ENCODE results near the gene EI24. TPM values are rescaled to one million over a fixed set of nuclear protein-coding genes. Genes with fewer than 3 reads are reported as not detected.
A peak's percentile ranks its signal among the peaks of the same experiment; 100 is the strongest.

Gene EI24
- total and polyA plus RNA-seq, 5 donors from 2014 or later = 19.2 to 84.9 (median 74.2) TPM

DNA sequence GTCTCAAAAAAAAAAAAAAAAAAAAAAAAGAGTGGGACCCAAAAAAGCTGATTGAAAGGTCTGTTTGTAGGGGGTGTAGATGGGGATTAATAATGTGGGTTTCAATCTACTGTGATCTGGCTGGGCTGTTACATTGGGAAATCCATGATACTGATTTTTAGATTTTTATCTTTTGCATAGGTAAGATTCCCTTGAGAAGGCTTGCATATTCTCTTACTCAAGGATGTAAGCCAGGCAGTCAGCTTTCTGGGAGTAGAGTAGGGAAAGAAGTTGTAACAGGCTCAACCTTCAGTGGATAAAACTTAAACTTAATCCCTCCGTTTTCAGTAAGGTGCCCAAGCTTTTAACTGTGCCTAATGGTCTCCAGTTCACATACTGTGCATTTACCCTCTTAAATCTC is 53.8 kb downstream of the EI24 start:
- Histone ChIP-seq H3K36me3 (ENCODE audit: control insufficient read depth, insufficient read depth, low read length) (peaks cover 39% of the 10 kb centered on the region), H3K27ac (ENCODE audit: insufficient read depth, low read length, poor library complexity, severe bottlenecking) (no peak overlapping the region), H3K9me3 (ENCODE audit: control insufficient read depth in 2 of 2, low read length in 2 of 2) (no peaks in the 10 kb centered on the region), H3K4me3 (ENCODE audit: low read depth, low read length) (no peak overlapping the region), H3K27me3 (ENCODE audit: control insufficient read depth, insufficient read depth, low read length) (no peaks in the 10 kb centered on the region), H3K4me1 (ENCODE audit: control insufficient read depth, insufficient read depth, low read length, poor library complexity, severe bottlenecking) (peaks cover 18% of the 10 kb centered on the region)
- Mint-ChIP-seq H3K27ac (peak overlapping the region in 1 of 3 donors; percentile 68), H3K4me3 (peak overlapping the region in 1 of 4 donors; percentile 55), H3K4me1 (peaks cover 15 to 31% (median 22%) of the 10 kb centered on the region in 4 donors), H3K36me3 (peaks cover 28% of the 10 kb centered on the region), H3K9me3 (no peaks in the 10 kb centered on the region), H3K27me3 (peaks cover 4% of the 10 kb centered on the region)
- no peak for ATAC-seq (ENCODE audit: low read depth in 2 of 2)
- DNase-seq = no peak

DNA sequence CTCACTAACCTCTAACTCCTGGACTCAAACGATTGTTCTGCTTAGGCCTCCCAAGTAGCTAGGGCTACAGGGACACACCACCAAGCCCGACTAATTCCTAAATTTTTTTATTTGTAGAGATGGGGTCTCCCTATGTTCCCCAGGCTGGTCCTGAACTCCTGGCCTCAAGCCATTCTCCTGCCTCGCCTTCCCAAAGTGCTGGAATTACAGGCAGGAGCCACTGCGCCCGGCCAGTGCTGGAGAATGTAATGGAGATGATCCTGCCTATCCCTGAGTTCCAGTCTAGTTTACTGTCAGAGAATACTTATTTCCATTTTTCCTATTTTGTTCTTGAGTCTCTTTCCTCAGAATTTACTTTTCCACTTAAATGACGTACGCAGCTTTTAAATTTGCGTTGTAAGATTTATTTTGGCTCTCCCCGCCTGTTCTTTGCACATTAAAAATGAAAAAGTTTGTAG is 55.5 kb downstream of the EI24 start, which contains the start of gene CHEK1:
Gene CHEK1 (plus strand): TSS at position 408 of the 458 bp plus-strand sequence. CDS start 1,606 bp downstream, outside the sequence.
- Mint-ChIP-seq H3K4me1 (peaks cover 15 to 31% (median 25%) of the 10 kb centered on the region in 4 donors), H3K4me3 (peak within 1 kb of the TSS; percentile 93 to 100 (median 98)), H3K27me3 (peaks cover 4% of the 10 kb centered on the region), H3K9me3 (no peaks in the 10 kb centered on the region), H3K27ac (peak within 1 kb of the TSS; percentile 91 to 99 (median 92)), H3K36me3 (peaks cover 20% of the 10 kb centered on the region)
- H3K36me3 ChIP-seq (ENCODE audit: control insufficient read depth, insufficient read depth, low read length) = peaks cover 21% of the 10 kb centered on the region
- DNase-seq = no peak
- peak within 1 kb of the TSS; percentile 88 for H3K4me3 ChIP-seq (ENCODE audit: low read depth, low read length)
- no peak for ATAC-seq (ENCODE audit: low read depth in 2 of 2)
- H3K9me3 ChIP-seq (ENCODE audit: control insufficient read depth in 2 of 2, low read length in 2 of 2) = no peaks in the 10 kb centered on the region
- H3K27ac ChIP-seq (ENCODE audit: insufficient read depth, low read length, poor library complexity, severe bottlenecking) = peak within 1 kb of the TSS; percentile 97
- peaks cover 18% of the 10 kb centered on the region for H3K4me1 ChIP-seq (ENCODE audit: control insufficient read depth, insufficient read depth, low read length, poor library complexity, severe bottlenecking)
- no peaks in the 10 kb centered on the region for H3K27me3 ChIP-seq (ENCODE audit: control insufficient read depth, insufficient read depth, low read length)

DNA sequence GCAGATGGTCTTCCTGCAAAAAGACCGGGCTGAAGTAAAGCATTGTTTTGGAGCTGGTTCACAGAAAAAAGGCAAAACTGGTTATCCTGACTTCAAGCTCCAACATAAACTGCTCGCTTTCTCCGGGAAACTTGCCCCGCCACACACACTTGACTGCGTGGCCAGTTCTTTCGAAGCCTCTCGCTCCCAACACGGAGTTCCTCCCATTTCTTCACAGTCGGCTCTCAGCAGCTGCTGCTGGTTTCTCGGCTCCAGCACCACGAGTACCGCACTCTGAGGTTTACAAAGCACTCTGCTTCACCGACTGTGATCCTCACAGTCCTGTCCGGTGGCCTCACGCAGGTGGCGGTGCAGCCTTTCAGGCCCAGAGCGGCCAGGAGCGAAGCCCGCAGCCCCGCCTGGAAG is 56.0 kb downstream of the EI24 start:
- Histone ChIP-seq H3K9me3 (ENCODE audit: control insufficient read depth in 2 of 2, low read length in 2 of 2) (no peaks in the 10 kb centered on the region), H3K27me3 (ENCODE audit: control insufficient read depth, insufficient read depth, low read length) (no peaks in the 10 kb centered on the region), H3K27ac (ENCODE audit: insufficient read depth, low read length, poor library complexity, severe bottlenecking) (peak overlapping the region; percentile 97), H3K36me3 (ENCODE audit: control insufficient read depth, insufficient read depth, low read length) (peaks cover 17% of the 10 kb centered on the region), H3K4me3 (ENCODE audit: low read depth, low read length) (peak overlapping the region; percentile 88), H3K4me1 (ENCODE audit: control insufficient read depth, insufficient read depth, low read length, poor library complexity, severe bottlenecking) (peaks cover 18% of the 10 kb centered on the region)
- peaks cover 17% of the 10 kb centered on the region for H3K36me3 Mint-ChIP-seq
- no peak for ATAC-seq (ENCODE audit: low read depth in 2 of 2)
- DNase-seq = no peak
- no peaks in the 10 kb centered on the region for H3K9me3 Mint-ChIP-seq
- peak overlapping the region; percentile 93 to 100 (median 98) for H3K4me3 Mint-ChIP-seq
- H3K27ac Mint-ChIP-seq = peak overlapping the region; percentile 91 to 99 (median 92)
- H3K4me1 Mint-ChIP-seq = peaks cover 15 to 31% (median 25%) of the 10 kb centered on the region in 4 donors
- H3K27me3 Mint-ChIP-seq = peaks cover 4% of the 10 kb centered on the region

DNA sequence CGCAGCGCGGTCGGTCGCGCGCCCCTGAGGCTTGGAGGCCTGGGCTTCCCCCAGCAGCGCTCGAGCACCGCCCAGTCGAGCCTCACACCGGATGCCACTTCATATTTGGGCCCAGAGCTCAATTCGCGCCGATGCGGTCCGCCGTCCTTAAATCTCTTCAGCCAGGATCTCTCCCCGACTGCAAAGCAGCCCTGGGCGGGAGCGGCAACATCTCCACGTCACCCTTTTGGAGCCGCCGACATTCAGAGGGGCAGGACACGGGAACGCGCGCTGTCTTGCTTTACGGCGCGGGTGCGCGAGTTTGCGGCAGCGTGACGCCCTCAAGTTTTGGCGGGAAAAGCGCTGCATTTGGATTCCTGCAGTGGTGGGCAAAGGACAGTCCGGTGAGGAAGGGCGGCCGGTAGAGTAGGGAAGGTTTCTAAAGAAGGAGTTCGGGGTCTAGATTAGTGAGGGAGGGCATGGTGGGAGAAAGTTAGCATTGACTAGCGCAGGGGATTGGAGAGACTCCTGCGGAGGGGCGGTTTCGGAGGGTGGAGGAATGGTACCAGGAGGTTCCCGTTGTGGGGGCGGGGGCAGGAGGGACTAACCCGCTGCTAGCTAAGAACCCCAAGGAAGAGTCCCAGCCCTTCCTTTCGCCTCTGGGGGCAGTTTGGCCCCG is 56.5 kb downstream of the EI24 start:
- H3K27ac Mint-ChIP-seq = peak overlapping the region; percentile 91 to 99 (median 92)
- H3K36me3 Mint-ChIP-seq = peaks cover 17% of the 10 kb centered on the region
- Histone ChIP-seq H3K9me3 (ENCODE audit: control insufficient read depth in 2 of 2, low read length in 2 of 2) (no peaks in the 10 kb centered on the region), H3K4me1 (ENCODE audit: control insufficient read depth, insufficient read depth, low read length, poor library complexity, severe bottlenecking) (peaks cover 18% of the 10 kb centered on the region), H3K27ac (ENCODE audit: insufficient read depth, low read length, poor library complexity, severe bottlenecking) (peak overlapping the region; percentile 97), H3K36me3 (ENCODE audit: control insufficient read depth, insufficient read depth, low read length) (peaks cover 12% of the 10 kb centered on the region), H3K4me3 (ENCODE audit: low read depth, low read length) (peak overlapping the region; percentile 88), H3K27me3 (ENCODE audit: control insufficient read depth, insufficient read depth, low read length) (no peaks in the 10 kb centered on the region)
- H3K27me3 Mint-ChIP-seq = peaks cover 4% of the 10 kb centered on the region
- no peaks in the 10 kb centered on the region for H3K9me3 Mint-ChIP-seq
- H3K4me3 Mint-ChIP-seq = peak overlapping the region; percentile 93 to 100 (median 98)
- ATAC-seq (ENCODE audit: low read depth in 2 of 2) (peak; percentile 92 to 93), DNase-seq (peak; percentile 71 to 91 (median 86))
- peaks cover 15 to 31% (median 26%) of the 10 kb centered on the region in 4 donors for H3K4me1 Mint-ChIP-seq

DNA sequence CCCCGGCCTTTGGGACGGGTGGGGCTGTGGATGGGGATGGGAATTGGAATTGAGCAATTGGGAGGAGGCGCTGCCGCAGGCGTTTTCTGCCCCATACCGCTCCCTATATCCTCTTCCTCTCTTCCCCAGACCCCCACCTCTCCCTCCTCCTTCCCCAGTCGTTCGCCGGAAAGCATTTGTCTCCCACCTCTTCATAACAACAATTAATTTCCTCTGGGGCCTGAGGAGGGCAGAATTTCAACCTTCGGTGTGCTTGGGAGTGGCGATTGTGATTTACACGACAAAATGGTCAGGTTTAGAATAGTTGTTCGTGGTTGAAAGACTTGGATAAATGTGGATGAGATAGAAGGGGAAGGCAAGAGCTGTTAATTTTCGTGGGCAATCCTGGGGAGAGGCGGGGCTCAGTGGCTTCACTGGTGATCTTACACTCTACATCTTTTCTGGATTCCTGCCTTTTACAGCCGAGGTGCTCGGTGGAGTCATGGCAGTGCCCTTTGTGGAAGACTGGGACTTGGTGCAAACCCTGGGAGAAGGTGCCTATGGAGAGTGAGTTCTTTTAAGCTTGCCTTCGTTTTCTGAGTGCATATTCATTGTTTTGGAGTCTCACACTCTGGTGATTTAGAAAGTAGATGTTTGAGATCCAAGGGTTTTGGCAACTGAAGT is 57.1 kb downstream of the EI24 start:
- no peaks in the 10 kb centered on the region for H3K9me3 Mint-ChIP-seq
- Histone ChIP-seq H3K27me3 (ENCODE audit: control insufficient read depth, insufficient read depth, low read length) (no peaks in the 10 kb centered on the region), H3K4me1 (ENCODE audit: control insufficient read depth, insufficient read depth, low read length, poor library complexity, severe bottlenecking) (peaks cover 19% of the 10 kb centered on the region), H3K36me3 (ENCODE audit: control insufficient read depth, insufficient read depth, low read length) (peaks cover 5% of the 10 kb centered on the region), H3K27ac (ENCODE audit: insufficient read depth, low read length, poor library complexity, severe bottlenecking) (peak overlapping the region; percentile 97), H3K4me3 (ENCODE audit: low read depth, low read length) (peak overlapping the region; percentile 88), H3K9me3 (ENCODE audit: control insufficient read depth in 2 of 2, low read length in 2 of 2) (no peaks in the 10 kb centered on the region)
- ATAC-seq (ENCODE audit: low read depth in 2 of 2) (peak; percentile 26 to 36), DNase-seq (peak; percentile 10 to 66 (median 51))
- H3K4me3 Mint-ChIP-seq = peak overlapping the region; percentile 93 to 100 (median 98)
- H3K27ac Mint-ChIP-seq = peak overlapping the region; percentile 91 to 99 (median 92)
- peaks cover 10% of the 10 kb centered on the region for H3K36me3 Mint-ChIP-seq
- H3K27me3 Mint-ChIP-seq = peaks cover 4% of the 10 kb centered on the region
- peaks cover 15 to 31% (median 29%) of the 10 kb centered on the region in 4 donors for H3K4me1 Mint-ChIP-seq

DNA sequence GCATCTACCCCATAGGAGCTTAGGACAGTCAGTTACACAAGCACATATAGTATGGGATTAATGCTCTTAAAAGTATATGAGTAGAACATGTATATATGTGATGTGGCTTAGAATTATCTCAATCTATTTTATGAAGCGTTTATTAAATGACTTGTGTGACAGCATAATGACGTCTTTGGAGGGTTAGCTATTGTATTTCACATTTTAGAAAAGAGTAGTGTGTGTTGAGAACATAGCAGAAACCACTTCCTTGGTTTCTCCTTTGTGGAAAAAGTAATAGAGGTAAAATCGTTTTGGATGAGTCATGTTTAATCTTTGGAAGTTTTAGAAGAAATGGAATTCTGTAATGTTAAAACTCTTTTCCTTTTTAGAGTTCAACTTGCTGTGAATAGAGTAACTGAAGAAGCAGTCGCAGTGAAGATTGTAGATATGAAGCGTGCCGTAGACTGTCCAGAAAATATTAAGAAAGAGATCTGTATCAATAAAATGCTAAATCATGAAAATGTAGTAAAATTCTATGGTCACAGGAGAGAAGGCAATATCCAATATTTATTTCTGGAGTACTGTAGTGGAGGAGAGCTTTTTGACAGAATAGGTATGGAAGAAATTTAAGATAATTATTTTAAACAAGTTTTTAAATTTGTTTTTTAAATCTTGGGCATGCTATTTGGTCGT is 58.1 kb downstream of the EI24 start:
- H3K4me3 ChIP-seq (ENCODE audit: low read depth, low read length) = peak overlapping the region; percentile 88
- peaks cover 4% of the 10 kb centered on the region for H3K27me3 Mint-ChIP-seq
- no peaks in the 10 kb centered on the region for H3K9me3 ChIP-seq (ENCODE audit: control insufficient read depth in 2 of 2, low read length in 2 of 2)
- ATAC-seq (ENCODE audit: low read depth in 2 of 2) (no peak), DNase-seq (no peak)
- no peaks in the 10 kb centered on the region for H3K36me3 ChIP-seq (ENCODE audit: control insufficient read depth, insufficient read depth, low read length)
- no peak overlapping the region for H3K27ac ChIP-seq (ENCODE audit: insufficient read depth, low read length, poor library complexity, severe bottlenecking)
- peak overlapping the region; percentile 76 to 92 (median 91) for H3K27ac Mint-ChIP-seq
- H3K36me3 Mint-ChIP-seq = peaks cover 3% of the 10 kb centered on the region
- peak overlapping the region; percentile 93 to 100 (median 98) for H3K4me3 Mint-ChIP-seq
- H3K9me3 Mint-ChIP-seq = no peaks in the 10 kb centered on the region
- peaks cover 18 to 35% (median 31%) of the 10 kb centered on the region in 4 donors for H3K4me1 Mint-ChIP-seq
- no peaks in the 10 kb centered on the region for H3K27me3 ChIP-seq (ENCODE audit: control insufficient read depth, insufficient read depth, low read length)
- H3K4me1 ChIP-seq (ENCODE audit: control insufficient read depth, insufficient read depth, low read length, poor library complexity, severe bottlenecking) = peaks cover 20% of the 10 kb centered on the region
